OCI-LY3 (cell line): ENCODE results near the gene RGSL1.

Source experiments
- H2AFZ ChIP-seq: fragments of 200-600, 300-600 bp; shearing (Covaris generic); 2 replicates; pipeline ENCODE4 v1.6.0; 2014; ENCODE audit warnings: antibody characterized with exemption, low read depth, low read length
- H3K27ac ChIP-seq: fragments of 200-600, 300-600 bp; sonication (generic); 2 replicates; pipeline ENCODE4 v1.5.1; 2014; ENCODE audit warnings: mild to moderate bottlenecking, low read length, moderate library complexity, mixed read lengths
- H3K27me3 ChIP-seq: fragments of 200-600, 300-600 bp; sonication (generic); 2 replicates; pipeline ENCODE4 v1.6.1; 2014; ENCODE audit warnings: low read depth, low read length, mixed read lengths
- H3K36me3 ChIP-seq: fragments of 200-600, 300-600 bp; sonication (generic); replicated peaks from 2 replicates; pipeline ENCODE3; 2014; ENCODE audit warnings: low read depth, low read length, mixed read lengths
- H3K4me1 ChIP-seq: fragments of 300-600, 200-600 bp; sonication (generic); 2 replicates; pipeline ENCODE4 v1.6.1; 2014; ENCODE audit warnings: low read length, mixed read lengths
- H3K4me2 ChIP-seq: fragments of 200-600, 300-600 bp; sonication (generic); 2 replicates; pipeline ENCODE4 v1.6.1; 2014; ENCODE audit warnings: low read length, mixed read lengths
- H3K4me3 ChIP-seq: fragments of 300-600, 200-600 bp; sonication (generic); 2 replicates; pipeline ENCODE4 v1.5.1; 2014; ENCODE audit warnings: antibody characterized with exemption, mild to moderate bottlenecking, low read length, moderate library complexity
- H3K79me2 ChIP-seq: fragments of 300-600, 200-600 bp; shearing (Covaris generic); 2 replicates; pipeline ENCODE4 v1.6.1; 2014; ENCODE audit warnings: mild to moderate bottlenecking, low read length, mixed read lengths
- H3K9ac ChIP-seq: fragments of 300-600, 200-600 bp; shearing (Covaris generic); 2 replicates; pipeline ENCODE4 v1.6.0; 2014; ENCODE audit warnings: mild to moderate bottlenecking, low read length, moderate library complexity
- H3K9me3 ChIP-seq: fragments of 200-600, 300-600 bp; shearing (Covaris generic); 2 replicates; pipeline ENCODE4 v1.6.1; 2014; ENCODE audit warnings: low read length, mixed read lengths; ENCODE audit not compliant: insufficient read depth
- H4K20me1 ChIP-seq: fragments of 200-600, 300-600 bp; sonication (generic); 2 replicates; pipeline ENCODE4 v1.6.1; 2016; ENCODE audit warnings: low read length, mixed read lengths; ENCODE audit not compliant: insufficient read depth
- EZH2phosphoT487 ChIP-seq: fragments of 200-600 bp; shearing (Covaris generic); IDR thresholded peaks from 2 replicates; pipeline ENCODE4 v1.6.1; 2018; ENCODE audit warnings: antibody characterized with exemption, mixed run types, low read depth
- TF ChIP-seq, protein P1 (sequence below): fragments of 200-600, 300-600 bp; sonication (generic); IDR thresholded peaks from 2 replicates; pipeline ENCODE4 v1.5.1; 2014; ENCODE audit warnings: antibody characterized with exemption, low read length, low read depth

RGSL1 gene

GRCh38 chr1:182450087-182450486 lies at the start of gene RGSL1:
Gene RGSL1, plus strand, starts transcription at chr1:182450146. Its CDS starts 20 bp downstream, at chr1:182450166.
- H3K4me3 ChIP-seq: no peak within 1 kb of the TSS
- H3K36me3 ChIP-seq: no peaks in the 10 kb centered on the region
- no peaks in the 10 kb centered on the region for H3K9me3 ChIP-seq
- peaks cover 28% of the 10 kb centered on the region for H3K4me1 ChIP-seq
- H3K9ac ChIP-seq: no peak within 1 kb of the TSS
- no peaks in the 10 kb centered on the region for H3K79me2 ChIP-seq
- H3K27me3 ChIP-seq: peaks cover 6% of the 10 kb centered on the region; the same call in 1 of the 2 replicates
- H2AFZ ChIP-seq: no peak within 1 kb of the TSS
- no peaks in the 10 kb centered on the region for H4K20me1 ChIP-seq
- H3K4me2 ChIP-seq: no peak within 1 kb of the TSS
- no peak within 1 kb of the TSS for H3K27ac ChIP-seq
- no peak for TF ChIP-seq EZH2phosphoT487
- TF ChIP-seq, protein P1, sequence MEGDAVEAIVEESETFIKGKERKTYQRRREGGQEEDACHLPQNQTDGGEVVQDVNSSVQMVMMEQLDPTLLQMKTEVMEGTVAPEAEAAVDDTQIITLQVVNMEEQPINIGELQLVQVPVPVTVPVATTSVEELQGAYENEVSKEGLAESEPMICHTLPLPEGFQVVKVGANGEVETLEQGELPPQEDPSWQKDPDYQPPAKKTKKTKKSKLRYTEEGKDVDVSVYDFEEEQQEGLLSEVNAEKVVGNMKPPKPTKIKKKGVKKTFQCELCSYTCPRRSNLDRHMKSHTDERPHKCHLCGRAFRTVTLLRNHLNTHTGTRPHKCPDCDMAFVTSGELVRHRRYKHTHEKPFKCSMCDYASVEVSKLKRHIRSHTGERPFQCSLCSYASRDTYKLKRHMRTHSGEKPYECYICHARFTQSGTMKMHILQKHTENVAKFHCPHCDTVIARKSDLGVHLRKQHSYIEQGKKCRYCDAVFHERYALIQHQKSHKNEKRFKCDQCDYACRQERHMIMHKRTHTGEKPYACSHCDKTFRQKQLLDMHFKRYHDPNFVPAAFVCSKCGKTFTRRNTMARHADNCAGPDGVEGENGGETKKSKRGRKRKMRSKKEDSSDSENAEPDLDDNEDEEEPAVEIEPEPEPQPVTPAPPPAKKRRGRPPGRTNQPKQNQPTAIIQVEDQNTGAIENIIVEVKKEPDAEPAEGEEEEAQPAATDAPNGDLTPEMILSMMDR: no peak

GRCh38 chr1:182400567-182400966 lies 49.4 kb upstream of the RGSL1 start, which contains the start of gene TEDDM1:
Gene TEDDM1, minus strand, starts transcription at chr1:182400667. Its CDS starts 182 bp downstream, at chr1:182400485.
- no peak within 1 kb of the TSS for H3K4me2 ChIP-seq
- H3K27me3 ChIP-seq: peaks cover 9% of the 10 kb centered on the region; the same call in 1 of the 2 replicates
- peaks cover 28% of the 10 kb centered on the region for H3K4me1 ChIP-seq
- H4K20me1 ChIP-seq: no peaks in the 10 kb centered on the region
- TF ChIP-seq, protein P1: no peak
- no peak for TF ChIP-seq EZH2phosphoT487
- H3K4me3 ChIP-seq: no peak within 1 kb of the TSS
- no peak within 1 kb of the TSS for H3K27ac ChIP-seq
- H3K79me2 ChIP-seq: no peaks in the 10 kb centered on the region
- H3K36me3 ChIP-seq: no peaks in the 10 kb centered on the region
- no peak within 1 kb of the TSS for H3K9ac ChIP-seq
- H3K9me3 ChIP-seq: peaks cover 5% of the 10 kb centered on the region; the same call in 1 of the 2 replicates
- no peak within 1 kb of the TSS for H2AFZ ChIP-seq

DNA sequence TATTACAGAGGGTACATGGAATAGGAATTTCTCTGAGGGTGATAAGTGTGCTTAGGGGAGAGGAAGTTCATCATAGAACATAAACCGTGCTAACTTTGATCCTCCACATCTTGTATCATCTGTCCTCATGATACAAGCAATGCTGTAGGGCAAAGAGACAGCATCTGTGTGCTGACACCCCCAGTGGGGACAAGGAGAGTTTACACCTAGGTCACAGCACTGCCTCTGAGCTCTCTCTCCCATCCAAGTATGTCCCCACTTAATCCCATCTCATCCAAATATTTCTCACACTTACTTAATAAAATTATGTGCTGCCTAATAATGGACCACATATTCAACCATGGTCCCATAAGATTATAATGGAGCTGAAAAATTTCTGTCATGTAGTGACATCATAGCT lies 45.2 kb upstream of the RGSL1 start:
- Histone ChIP-seq H3K4me3 (no peak overlapping the region), H3K9ac (no peak overlapping the region), H4K20me1 (no peaks in the 10 kb centered on the region), H3K9me3 (peaks cover 13% of the 10 kb centered on the region; the same call in 1 of the 2 replicates), H3K27me3 (peaks cover 12% of the 10 kb centered on the region; the same call in 1 of the 2 replicates), H3K4me2 (no peak overlapping the region), H3K36me3 (no peaks in the 10 kb centered on the region), H3K27ac (no peak overlapping the region), H3K4me1 (no peaks in the 10 kb centered on the region), H3K79me2 (no peaks in the 10 kb centered on the region), H2AFZ (no peak overlapping the region)
- no peak for TF ChIP-seq EZH2phosphoT487
- TF ChIP-seq, protein P1: peak; percentile 11

DNA sequence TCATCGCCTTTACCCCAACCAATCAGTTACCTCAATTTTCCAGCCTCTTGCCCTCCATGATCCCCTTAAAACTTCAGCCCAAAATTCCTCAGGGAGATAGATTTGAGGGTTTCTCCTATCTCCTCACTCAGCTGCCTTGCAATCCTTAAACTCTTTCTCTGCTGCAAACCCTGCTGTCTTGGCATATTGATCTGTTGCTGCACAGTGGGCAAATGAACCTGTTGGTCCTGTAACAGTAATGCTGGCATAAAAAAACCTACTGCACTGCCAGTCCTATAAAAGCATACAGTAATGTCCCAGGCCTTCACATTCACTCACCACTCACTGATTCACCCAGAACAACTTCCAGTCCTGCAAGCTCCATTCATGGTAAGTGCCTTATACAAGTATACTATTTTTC lies 44.4 kb upstream of the RGSL1 start:
- Histone ChIP-seq H3K79me2 (no peaks in the 10 kb centered on the region), H4K20me1 (no peaks in the 10 kb centered on the region), H3K9ac (no peak overlapping the region), H2AFZ (no peak overlapping the region), H3K4me2 (no peak overlapping the region), H3K9me3 (peaks cover 13% of the 10 kb centered on the region; the same call in 1 of the 2 replicates), H3K27ac (no peak overlapping the region), H3K4me1 (no peaks in the 10 kb centered on the region), H3K36me3 (no peaks in the 10 kb centered on the region), H3K4me3 (no peak overlapping the region), H3K27me3 (peaks cover 12% of the 10 kb centered on the region; the same call in 1 of the 2 replicates)
- TF ChIP-seq EZH2phosphoT487: no peak
- TF ChIP-seq, protein P1: no peak
